Omental fat pad (tissue), 4 donors: ENCODE data around the gene TACSTD2. TPM values are rescaled to one million over a fixed set of nuclear protein-coding genes. Genes with fewer than 3 reads are reported as not detected.
A peak's percentile ranks its signal among the peaks of the same experiment; 100 is the strongest.

Source experiments
- ATAC-seq: fragments of 150-250 bp; one replicate; pipeline ENCODE4 v1.9.1; 2016; ENCODE audit warnings: mild to moderate bottlenecking, moderate library complexity; ENCODE audit not compliant: low FRiP score
- DNase-seq: peaks from one replicate; pipeline ENCODE4 v3.0.0-alpha.2; 2019; ENCODE audit warnings: low spot score
- total RNA-seq, 4 donors: library from RNA; depleted of rRNA; stranded (reverse); fragments of >200 nt; gene quantifications; one replicate each; pipeline ENCODE4 v1.1.0, GENCODE V29; 2016
- TF ChIP-seq, protein P1 (sequence below), 3 donors: fragments of 450-650 bp; IDR thresholded peaks; one replicate each; pipeline ENCODE4 v1.5.1; 2016 to 2017; ENCODE audit warnings: antibody characterized with exemption in 3 of 3, mild to moderate bottlenecking in 3 of 3, moderate library complexity in 2 of 3

TACSTD2 gene
- total RNA-seq, 4 donors from 2014 or later = 0.88 to 2.7 (median 1.1) TPM

GRCh38 chr1:58597996-58598395 is 20.9 kb upstream of the TACSTD2 start:
- ATAC-seq (no peak), DNase-seq (no peak)
- TF ChIP-seq, protein P1, sequence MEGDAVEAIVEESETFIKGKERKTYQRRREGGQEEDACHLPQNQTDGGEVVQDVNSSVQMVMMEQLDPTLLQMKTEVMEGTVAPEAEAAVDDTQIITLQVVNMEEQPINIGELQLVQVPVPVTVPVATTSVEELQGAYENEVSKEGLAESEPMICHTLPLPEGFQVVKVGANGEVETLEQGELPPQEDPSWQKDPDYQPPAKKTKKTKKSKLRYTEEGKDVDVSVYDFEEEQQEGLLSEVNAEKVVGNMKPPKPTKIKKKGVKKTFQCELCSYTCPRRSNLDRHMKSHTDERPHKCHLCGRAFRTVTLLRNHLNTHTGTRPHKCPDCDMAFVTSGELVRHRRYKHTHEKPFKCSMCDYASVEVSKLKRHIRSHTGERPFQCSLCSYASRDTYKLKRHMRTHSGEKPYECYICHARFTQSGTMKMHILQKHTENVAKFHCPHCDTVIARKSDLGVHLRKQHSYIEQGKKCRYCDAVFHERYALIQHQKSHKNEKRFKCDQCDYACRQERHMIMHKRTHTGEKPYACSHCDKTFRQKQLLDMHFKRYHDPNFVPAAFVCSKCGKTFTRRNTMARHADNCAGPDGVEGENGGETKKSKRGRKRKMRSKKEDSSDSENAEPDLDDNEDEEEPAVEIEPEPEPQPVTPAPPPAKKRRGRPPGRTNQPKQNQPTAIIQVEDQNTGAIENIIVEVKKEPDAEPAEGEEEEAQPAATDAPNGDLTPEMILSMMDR (IDR thresholded peaks at IDR 0.05) = no peak

GRCh38 chr1:58597076-58597475 is 20.0 kb upstream of the TACSTD2 start:
- ATAC-seq (peak; percentile 26), DNase-seq (no peak)
- TF ChIP-seq, protein P1 (IDR thresholded peaks at IDR 0.05) = no peak

DNA sequence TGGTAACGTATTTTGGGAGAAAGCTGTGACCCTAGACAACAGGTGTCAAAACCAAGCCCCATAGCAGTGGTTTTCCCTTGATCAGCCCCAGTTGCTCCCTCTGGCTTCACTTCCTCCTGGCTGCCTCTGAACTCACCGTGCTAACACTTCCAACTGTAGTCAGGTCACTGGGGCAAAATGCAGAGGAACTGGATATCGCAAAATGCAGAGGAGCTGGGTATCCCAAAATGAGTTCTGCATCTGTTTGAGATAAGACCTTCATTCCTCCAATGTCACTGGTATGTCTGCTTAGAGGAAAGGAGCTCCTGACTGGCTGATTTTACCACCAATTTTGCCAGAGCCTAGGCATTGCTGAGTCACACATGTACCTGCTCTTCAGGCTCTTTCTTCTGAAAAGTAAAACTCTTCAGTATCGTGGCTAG is 19.6 kb upstream of the TACSTD2 start:
- no peak for DNase-seq
- TF ChIP-seq, protein P1 (IDR thresholded peaks at IDR 0.05) = no peak
- peak; percentile 58 for ATAC-seq

- DNase-seq (no peak), ATAC-seq (no peak)
- TF ChIP-seq, protein P1 (IDR thresholded peaks at IDR 0.05) = no peak
These were observed 17.5 kb upstream of the TACSTD2 start for GRCh38 chr1:58594546-58594945.

GRCh38 chr1:58592522-58593134 is 15.6 kb upstream of the TACSTD2 start:
- DNase-seq (peak; percentile 57), ATAC-seq (peak; percentile 94)
- TF ChIP-seq, protein P1 (IDR thresholded peaks at IDR 0.05) = no peak

DNA sequence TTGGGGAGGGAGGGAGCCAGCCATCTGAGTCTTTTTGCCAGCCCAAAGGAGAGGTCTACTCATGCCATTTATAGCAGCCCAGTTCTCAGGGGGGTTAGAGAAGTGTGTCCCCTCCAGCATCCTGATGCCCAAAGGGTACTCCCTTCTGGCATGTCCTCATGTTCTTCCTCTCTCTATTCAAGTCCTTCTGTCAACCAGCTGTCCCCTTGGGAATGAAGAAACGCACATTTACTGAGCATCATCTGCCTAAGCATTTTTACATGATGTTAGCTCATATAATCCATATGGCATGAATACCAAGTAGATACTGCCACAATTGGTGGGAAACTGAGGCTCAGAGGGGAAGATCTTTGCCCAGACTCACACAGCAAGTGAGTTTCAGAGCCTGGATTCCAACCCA is 14.8 kb upstream of the TACSTD2 start:
- ATAC-seq (no peak), DNase-seq (no peak)
- TF ChIP-seq, protein P1 (IDR thresholded peaks at IDR 0.05) = no peak

DNA sequence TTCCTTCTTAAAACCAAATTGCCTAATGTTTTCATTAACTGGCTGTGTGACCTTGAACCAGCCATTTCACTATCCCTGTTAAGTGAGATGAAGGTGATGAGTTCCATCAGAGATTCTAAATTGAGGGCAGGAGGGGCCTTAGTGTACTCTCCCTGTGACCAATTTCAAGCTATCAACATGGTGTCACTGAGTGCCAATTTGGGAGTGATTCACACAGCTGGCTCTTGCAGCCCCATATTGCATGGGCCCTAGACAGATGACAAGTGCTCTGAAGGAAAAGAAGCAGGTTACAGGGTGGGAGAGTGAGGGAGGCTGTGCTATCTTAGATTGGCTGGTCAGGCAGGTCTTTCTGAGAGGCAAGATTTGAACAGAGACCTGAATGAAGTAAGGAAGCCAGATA is 13.0 kb upstream of the TACSTD2 start:
- no peak for DNase-seq
- TF ChIP-seq, protein P1 (IDR thresholded peaks at IDR 0.05) = no peak
- no peak for ATAC-seq
